GM18951 (cell line): Measurements from ENCODE around the gene CREB3L4.

ENCODE experiments used
- POLR2A ChIP-seq: IDR thresholded peaks from 4 replicates; pipeline ENCODE4 v1.6.1; 2011; ENCODE audit warnings: mild to moderate bottlenecking; ENCODE audit not compliant: insufficient read length, insufficient read depth; ENCODE audit errors: extremely low read depth
- in situ Hi-C: fragments of 300-500 bp; cut with MboI; formaldehyde crosslinking; loops from one replicate; pipeline ENCODE4 v1.12.0; 2022; ENCODE audit warnings: low sequenced_read_pairs, mixed read lengths, inconsistent platforms; ENCODE audit not compliant: unreplicated experiment

CREB3L4 gene

GRCh38 chr1:153973071-153973470, 5.4 kb downstream of the CREB3L4 start:
- in situ Hi-C loops = no loop called here
- TF ChIP-seq POLR2A = peak; percentile 6

- no peak for TF ChIP-seq POLR2A
- in situ Hi-C loops = no loop called here
Observed at GRCh38 chr1:153973525-153973924, 5.8 kb downstream of the CREB3L4 start.

- no peak for TF ChIP-seq POLR2A
- in situ Hi-C loops = loop anchor here (25.0 kb wide), 1 partner anchor 465 kb away; no protein-coding TSS in a partner anchor
Observed at GRCh38 chr1:153976819-153977249, 9.1 kb downstream of the CREB3L4 start.

GRCh38 chr1:153977250-153978240, 9.8 kb downstream of the CREB3L4 start, which contains the start of gene JTB:
TSS of gene JTB (minus strand) at chr1:153977674. CDS start at chr1:153977252, 422 bp downstream.
- in situ Hi-C loops = loop anchor here (25.0 kb wide), 1 partner anchor 465 kb away; no protein-coding TSS in a partner anchor
- TF ChIP-seq POLR2A = peak; percentile 97

GRCh38 chr1:153978274-153978909, 10.7 kb downstream of the CREB3L4 start:
- in situ Hi-C loops = loop anchor here (25.0 kb wide), 1 partner anchor 466 kb away; no protein-coding TSS in a partner anchor
- TF ChIP-seq POLR2A = no peak

- in situ Hi-C loops = loop anchor here (25.0 kb wide), 1 partner anchor 467 kb away; no protein-coding TSS in a partner anchor
Observed at GRCh38 chr1:153979091-153979490, 11.4 kb downstream of the CREB3L4 start.

GRCh38 chr1:153981735-153982134, 14.0 kb downstream of the CREB3L4 start:
- in situ Hi-C loops = loop anchor here (10.0 to 25.0 kb wide), 4 partner anchors 157 to 469 kb away; partner anchors contain the start of genes ILF2 and NPR1

GRCh38 chr1:153984123-153984894, 16.6 kb downstream of the CREB3L4 start:
- no peak for TF ChIP-seq POLR2A
- in situ Hi-C loops = loop anchor here (10.0 to 25.0 kb wide), 4 partner anchors 160 to 472 kb away; partner anchors contain the start of genes ILF2 and NPR1

- in situ Hi-C loops = loop anchor here (10.0 to 25.0 kb wide), 4 partner anchors 161 to 473 kb away; partner anchors contain the start of genes ILF2 and NPR1
- no peak for TF ChIP-seq POLR2A
Observed at GRCh38 chr1:153985341-153985912, 17.7 kb downstream of the CREB3L4 start.

- in situ Hi-C loops = loop anchor here (10.0 to 25.0 kb wide), 4 partner anchors 161 to 474 kb away; partner anchors contain the start of genes ILF2 and NPR1
- peak; percentile 29 for TF ChIP-seq POLR2A
Observed at GRCh38 chr1:153985941-153986761, 18.4 kb downstream of the CREB3L4 start, which contains the start of gene RAB13. TSS of gene RAB13 (minus strand) at chr1:153986339. CDS start at chr1:153986236, 103 bp downstream.

- no peak for TF ChIP-seq POLR2A
- in situ Hi-C loops = loop anchor here (10.0 to 25.0 kb wide), 4 partner anchors 163 to 475 kb away; partner anchors contain the start of genes ILF2 and NPR1
Observed at GRCh38 chr1:153987621-153988020, 19.9 kb downstream of the CREB3L4 start.
